ENCODE data around the gene GPS1.

GPS1 gene

DNA sequence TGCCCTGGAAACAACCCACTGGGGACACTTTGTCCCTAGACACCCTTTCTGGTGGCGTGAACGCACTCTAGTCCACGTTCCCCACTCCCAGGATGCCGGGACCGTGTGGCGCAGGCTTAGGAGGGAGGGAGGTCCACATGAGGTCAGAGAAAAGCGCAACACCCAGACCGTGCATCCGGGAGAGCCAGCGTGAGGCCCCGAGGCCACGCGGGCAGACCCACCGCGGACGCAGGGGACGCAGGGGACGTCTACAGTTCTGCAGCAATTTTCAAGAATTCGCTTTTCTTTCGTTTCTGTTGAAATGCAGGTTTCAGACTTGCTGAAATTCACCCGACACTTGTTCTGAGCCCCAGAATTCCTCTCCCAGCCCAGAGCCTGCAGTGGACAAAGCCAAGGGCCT lies 4.8 kb upstream of the GPS1 start:
- DNase-seq, result no peak

DNA sequence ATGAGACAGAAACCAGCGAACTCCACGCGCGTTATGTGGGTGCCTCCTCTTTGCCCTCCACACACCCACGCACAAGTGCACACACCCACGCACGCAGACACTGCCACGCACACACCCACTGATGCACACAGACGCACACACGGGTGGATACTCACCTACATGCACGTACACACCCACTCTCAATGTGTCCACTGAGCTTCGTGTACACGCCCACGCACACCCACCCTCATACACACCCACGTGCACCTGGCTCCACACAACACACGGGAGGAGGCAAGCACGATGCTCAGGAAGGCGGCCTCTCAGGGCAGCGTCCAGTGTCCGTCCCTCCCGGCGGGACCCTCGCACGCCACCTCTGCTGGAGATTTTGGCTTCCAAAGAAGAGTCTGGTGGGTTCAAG lies 4.3 kb upstream of the GPS1 start:
- no peak for DNase-seq

DNA sequence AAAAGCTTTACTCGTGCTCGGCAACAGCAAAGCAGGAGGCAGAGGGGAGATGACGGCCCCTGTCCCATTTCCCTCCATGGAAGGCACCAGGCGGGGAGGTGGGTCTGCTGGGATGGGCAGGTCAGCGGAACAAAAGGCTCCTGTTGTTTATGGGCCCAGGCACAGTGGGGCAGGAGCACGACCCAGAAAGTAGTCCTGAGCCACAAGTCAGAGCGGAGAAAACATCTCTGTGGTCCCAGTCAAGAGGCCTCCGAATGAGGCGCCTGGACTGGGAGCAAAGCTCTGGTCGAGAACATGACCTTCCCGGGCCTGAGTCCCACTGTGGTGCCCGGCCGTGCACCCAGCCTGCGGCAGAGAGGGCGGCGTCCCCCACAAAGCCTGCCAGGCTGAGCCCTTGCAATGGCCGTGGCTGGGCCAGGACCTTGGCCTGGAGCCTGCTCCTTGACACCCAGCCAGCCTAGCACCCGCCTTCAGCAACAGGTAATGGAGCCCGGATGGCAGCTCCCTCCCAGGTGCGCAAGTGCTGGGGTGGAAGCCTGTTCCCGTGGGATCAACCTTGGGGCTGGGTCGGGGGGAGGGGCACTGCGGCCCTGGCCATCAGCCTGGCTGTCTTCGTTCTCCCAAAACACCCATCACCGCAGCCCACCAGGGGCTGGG lies 3.7 kb upstream of the GPS1 start:
- DNase-seq, result no peak

DNA sequence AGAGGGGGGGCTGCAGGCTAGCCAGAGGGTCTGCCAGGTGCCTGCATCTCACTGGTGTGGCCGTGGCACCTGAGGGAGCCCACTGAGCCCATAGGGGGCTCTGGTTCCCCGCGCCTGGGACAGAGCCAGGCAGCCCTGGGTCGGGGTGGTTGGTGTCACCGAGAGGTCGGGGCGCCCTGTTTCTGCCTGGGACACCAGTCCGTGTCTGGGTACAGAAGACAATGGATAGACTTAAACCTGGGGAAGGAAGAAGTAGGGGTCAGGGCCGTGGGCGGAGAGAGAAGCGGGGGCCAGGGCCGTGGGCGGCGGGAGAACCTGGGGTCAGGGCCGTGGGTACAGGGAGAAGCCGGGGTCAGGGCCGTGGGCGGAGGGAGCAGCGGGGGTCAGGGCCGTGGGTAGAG lies 3.1 kb upstream of the GPS1 start:
- DNase-seq, result no peak

DNA sequence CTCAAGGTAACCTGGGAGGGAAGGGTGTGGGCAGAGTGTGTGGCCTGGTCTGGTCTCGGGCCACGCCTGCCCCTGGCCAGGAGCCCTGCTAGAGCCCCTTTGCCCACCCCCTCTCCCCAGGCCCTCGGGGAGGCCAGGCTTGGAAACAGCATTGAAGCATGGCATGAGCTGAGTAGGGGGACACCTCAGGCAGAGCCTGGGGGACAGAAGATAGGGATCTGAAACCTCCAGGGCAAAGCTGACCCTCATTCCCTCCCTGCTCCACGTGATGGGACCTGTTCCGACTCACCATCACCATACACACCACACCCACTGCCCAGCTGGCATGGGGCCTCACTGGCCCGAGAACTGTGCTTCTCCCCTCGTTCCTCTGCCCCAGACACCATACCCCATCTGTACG lies 2.6 kb upstream of the GPS1 start:
- no peak for DNase-seq

DNA sequence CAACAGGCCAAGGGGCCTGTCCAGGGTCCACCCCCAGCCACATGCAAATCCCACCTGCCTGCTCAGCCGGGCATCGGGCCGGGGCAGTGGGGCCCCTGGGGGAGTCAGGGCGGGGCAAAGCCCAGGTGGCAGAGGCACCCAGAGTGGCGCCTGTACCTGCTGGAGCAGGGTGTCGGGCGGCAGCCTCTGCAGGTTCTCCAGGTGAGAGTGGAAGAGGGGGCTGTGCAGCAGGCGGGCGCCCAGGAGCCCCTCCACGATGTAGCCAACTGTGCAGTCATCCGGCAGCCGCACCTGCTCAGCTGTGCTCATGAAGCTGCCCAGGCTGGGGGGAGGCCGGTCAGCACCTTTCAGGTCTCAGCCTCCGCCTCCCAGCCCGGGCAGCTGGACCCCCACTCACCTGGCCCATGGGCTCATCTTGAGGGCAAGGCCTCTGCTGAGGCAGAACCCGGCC lies 2.2 kb upstream of the GPS1 start:
- no peak for DNase-seq

DNA sequence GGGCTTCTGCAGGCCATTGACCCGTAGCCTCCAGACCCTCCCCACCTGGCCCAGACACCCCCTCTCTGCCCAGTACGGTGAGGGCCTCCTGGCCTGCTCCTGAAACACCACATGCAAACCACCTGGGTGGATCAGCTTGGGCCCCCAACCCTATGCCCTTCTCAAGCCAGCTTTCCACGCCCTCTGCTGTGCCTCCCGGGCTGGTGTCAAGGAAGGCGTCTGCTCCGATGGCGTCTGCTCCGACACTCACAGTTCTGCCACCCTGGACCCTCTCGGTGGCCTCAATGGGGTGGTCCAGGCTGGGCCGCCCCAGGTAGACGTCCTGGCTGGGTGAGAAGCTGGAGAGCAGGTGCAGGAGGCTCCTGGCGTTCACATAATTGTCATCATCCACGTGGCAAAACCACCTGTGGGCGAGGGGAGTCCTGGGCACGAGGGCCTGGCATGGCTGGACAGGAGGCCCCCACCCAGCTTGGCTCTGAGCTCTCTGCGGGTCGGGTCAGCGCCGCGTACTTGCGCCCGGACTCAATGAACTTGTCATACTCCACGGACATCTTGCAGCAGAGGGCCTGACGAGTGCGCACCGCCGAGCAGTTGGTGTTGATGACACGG lies 1.4 kb upstream of the GPS1 start:
- peak; percentile 1 for DNase-seq

DNA sequence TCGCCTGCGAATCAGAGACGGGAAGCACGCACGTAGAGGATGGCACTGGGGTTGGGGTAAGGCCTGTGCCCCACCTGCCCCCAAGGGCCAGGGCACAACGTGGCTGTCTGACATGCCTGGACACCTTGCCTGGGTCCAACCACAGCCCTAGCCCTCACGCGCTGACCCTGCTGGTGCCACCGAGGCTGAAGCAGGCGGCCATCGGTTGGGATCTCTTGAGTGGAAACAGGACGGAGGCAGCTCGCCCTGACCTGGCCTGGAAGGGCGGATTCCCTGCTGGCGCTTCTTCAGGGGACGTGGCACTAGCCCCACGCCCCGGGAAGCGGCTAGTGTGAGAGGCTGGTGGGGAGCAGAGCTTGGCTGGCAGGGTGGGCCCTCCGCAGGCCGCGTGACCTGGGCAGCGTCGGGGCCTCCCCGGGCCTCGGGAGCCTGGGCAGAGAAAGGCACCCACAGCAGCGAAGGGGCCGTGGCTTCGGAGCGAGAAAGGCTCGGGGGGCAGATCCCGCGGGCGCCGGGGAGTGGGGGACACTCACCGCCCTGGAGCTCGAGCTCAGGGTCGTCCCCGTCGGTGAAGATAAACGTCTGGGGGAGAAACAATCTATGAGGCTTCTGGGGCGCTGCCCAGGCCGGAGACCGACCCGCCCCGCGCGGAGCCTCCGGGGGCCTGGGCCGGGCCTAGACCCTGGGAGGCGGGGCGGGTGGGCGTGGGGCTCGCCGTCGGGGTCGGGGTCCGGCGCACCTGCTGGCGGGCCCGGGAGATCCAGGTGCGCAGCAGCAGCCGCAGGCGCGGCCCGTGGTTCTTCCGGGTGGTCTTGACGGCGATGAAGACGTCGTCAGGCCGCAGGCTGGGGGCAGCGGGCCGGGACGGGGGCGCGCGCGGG lies 697 bp upstream of the GPS1 start:
- peak; percentile 2 for DNase-seq

DNA sequence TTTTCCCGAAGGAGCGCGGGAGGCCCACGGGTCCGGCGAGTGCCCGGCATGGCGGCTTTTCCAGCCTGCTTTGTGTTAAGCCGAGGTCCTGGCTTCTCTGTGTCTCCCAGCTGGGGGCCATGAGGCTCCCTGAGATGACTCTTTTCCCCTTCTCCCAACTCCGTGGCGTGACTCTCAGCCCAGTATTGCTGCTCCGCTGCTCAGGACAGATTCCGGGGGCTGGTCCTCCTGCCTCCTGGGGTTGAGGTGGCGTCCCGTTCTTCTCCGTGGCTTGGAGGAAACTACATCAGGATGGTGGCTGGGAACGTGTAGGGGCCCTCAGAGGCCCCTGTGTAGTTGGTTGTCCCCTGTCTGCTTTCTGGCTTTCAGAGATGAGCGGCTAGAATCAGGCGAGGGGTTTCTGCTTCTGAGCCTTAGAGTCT lies 951 bp downstream of the GPS1 start:
- no peak for DNase-seq

DNA sequence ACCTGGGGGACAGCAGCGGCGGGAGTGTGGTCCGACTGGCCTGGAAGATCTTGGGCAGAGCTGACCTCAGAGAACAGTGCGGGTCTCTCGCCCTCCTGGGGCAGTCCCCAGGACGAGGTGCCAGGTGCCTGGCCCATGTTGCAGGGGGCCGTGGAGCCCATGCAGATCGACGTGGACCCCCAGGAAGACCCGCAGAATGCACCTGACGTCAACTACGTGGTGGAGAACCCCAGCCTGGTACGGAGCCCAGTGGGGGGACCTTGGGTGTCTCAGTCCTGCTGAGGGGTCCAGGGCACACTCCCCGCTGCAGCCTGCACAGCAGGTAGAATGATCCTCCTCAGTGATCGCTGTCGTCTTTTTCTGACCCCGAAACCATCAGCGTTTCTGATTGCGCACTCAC lies 1.4 kb downstream of the GPS1 start:
- peak; percentile 1 for DNase-seq

DNA sequence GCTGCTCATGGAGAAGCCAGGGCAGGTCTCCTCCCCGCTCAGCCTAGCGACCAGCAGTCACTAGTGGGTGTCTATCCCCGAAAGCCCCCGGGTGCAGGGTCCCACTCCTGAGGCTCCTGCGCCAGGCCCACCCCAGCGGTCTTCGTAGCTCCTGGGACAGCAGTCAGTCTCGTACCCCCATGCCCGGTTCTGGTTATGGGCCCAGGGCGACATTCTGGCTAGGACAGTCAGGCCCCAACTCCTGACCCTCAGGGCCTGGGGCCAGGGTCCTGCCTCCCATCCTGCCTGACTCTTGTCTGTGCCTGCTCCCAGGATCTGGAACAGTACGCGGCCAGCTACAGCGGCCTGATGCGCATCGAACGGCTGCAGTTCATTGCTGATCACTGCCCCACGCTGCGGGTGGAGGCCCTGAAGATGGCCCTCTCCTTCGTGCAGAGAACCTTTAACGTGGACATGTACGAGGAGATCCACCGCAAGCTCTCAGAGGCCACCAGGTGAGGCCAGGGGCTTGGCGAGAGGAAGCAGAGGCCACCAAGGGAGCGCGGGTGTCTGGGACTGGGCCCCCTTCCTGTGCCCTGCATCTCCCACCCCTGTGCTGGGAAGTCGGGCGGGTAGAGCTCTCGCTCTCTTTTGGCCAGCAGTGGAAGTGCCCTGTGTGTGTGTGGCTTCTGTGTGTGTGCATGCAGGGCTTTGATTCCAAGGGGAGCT lies 2.0 kb downstream of the GPS1 start:
- no peak for DNase-seq

DNA sequence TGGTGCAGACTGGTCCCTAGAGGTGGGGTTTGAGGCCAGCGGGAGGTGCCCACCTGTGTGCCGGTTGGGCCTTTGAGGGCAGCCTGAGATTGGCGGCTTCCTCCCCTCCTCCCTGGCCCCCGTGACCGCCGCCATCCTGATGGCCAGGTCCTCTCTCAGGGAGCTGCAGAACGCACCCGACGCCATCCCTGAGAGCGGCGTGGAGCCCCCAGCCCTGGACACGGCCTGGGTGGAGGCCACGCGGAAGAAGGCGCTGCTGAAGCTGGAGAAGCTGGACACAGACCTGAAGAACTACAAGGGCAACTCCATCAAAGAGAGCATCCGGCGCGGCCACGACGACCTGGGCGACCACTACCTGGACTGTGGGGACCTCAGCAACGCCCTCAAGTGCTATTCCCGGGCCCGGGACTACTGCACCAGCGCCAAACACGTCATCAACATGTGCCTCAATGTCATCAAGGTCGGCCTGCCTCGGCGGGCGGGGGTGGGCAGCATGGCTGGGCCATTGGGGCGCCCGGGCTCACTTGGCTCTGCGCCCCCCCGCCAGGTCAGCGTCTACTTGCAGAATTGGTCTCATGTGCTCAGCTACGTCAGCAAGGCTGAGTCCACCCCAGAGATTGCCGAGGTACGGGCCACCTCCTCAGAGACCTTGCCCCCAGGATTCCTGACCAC lies 2.8 kb downstream of the GPS1 start:
- DNase-seq, result peak; percentile 1

DNA sequence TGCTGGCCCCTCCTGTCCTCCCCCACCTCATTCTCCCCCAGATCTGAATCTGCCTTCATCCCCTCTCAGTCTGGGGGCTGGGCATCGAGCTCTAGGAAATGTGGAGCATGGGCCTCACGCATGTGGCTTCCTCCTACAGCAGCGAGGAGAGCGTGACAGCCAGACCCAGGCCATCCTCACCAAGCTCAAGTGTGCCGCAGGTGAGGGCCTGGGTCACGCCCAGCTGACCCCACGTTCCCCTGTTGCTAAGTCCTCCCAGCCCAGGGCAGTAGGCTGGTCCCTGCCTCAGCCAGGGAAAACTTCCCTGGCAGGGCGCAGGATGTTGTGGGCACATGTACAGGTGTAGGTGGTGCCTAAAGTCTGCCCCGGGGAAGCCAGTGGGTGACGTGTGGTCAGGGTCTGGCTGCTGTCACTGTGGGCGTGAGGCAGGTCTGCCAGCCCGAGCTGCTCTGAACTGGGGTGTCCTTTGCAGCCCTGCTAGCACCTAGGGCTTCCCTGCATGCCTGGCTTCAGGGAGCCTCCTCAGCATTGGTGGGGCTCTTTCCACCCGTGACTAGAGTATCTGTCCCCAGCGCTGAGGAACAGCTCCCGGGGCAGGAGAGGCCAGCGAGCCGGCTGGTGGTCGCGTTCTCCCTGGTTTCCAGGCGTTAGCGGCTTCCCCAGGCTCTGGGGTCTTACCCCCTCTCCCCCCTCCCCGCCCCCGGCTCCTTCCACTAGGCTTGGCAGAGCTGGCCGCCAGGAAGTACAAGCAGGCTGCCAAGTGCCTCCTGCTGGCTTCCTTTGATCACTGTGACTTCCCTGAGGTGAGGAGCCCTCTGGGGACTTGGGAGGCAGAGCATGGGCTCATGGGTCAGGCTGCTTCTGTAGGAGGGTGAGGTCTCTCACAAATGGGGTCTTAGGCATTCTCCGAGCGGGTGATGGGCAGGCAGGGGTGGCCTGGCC lies 3.6 kb downstream of the GPS1 start:
- DNase-seq, result no peak

DNA sequence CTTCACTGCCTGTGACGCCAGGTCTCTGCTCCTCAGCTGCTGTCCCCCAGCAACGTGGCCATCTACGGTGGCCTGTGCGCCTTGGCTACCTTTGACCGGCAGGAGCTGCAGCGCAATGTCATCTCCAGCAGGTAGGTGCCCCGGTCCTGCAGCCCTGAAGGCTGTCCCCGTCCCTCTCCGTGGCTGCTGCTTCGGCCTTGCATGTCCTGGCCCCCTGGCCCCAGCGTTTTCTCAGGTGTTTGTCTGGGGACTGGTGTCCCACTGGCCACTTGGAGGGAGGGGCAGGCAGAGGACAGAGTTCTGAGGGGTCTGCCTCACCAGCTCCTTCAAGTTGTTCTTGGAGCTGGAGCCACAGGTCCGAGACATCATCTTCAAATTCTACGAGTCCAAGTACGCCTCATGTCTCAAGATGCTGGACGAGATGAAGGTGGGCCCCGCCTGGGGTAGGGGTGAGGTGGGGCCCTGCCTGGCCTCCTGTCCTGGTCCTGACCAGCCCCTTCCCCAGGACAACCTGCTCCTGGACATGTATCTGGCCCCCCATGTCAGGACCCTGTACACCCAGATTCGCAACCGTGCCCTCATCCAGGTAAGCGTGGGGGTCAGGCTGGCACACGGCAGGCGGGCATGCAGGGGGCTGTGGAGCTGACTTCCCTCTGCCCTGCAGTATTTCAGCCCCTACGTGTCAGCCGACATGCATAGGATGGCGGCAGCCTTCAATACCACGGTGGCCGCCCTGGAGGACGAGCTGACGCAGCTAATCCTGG lies 4.4 kb downstream of the GPS1 start:
- no peak for DNase-seq

DNA sequence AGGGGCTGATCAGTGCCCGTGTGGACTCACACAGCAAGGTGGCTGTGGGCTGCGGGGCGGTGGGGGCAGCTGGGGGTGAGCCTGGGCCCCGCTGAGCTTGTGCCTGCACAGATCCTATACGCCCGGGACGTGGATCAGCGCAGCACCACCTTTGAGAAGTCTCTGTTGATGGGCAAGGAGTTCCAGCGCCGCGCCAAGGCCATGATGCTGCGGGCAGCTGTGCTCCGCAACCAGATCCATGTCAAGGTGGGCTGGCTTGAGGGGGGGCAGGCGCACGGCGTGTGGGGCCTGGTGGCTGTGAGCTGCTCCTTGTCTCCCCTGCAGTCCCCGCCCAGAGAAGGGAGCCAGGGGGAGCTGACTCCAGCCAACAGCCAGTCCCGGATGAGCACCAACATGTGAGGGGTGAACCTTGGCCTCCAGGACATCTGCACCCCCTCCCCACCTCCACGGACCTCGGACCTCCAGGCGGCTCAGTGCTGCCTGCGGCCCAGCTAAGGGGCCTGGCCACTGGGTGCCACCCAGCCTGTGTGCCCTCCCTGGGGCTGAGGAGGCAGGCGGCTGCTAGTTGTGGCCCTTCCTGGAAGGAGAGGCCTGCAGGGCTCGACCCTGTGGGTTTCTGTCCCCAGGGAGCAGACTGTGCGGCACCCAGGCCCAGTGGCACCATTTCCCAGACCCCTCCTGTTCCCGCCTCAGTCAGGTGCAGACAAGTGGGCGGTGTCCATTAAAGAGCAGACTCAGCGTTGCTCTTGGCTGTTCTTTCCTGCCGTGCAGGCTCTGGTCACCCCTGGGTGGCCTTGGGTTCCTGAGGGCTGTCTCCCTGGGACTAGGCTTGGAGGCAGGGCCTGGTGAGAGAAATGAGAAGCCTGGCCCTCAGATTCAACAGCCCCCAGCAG lies 5.3 kb downstream of the GPS1 start:
- DNase-seq, result peak; percentile 1

DNA sequence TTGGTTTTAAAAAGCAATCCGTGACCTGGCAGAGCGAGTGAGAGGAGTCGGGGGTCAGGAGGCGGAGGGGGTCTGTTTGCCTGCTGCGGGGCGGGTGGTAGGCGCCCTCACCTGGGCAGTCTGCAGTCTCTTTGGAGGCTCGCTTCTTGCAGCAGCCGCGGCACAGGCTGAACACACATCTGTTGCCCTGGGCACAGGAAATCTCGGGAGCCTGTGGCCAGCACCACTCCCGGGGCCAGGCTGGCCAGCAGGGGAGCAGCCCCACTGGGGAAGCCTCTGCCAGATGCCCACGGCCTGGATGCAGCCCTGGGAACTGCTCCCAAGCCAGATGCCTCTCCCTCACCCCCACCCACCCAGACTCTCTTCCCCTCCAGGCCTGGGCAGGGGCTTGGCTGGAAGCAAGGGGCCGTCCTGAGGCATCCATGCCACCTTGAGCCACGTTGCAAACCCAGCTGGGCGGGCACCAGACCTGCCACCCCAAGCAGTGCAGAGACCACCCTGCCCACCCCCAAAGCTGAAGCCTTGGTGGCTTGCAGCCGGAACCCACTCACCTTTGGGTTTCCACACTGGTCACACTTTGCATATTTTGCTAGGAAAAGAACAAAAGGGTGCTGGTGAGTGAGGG lies 6.6 kb downstream of the GPS1 start:
- DNase-seq, result no peak

DNA sequence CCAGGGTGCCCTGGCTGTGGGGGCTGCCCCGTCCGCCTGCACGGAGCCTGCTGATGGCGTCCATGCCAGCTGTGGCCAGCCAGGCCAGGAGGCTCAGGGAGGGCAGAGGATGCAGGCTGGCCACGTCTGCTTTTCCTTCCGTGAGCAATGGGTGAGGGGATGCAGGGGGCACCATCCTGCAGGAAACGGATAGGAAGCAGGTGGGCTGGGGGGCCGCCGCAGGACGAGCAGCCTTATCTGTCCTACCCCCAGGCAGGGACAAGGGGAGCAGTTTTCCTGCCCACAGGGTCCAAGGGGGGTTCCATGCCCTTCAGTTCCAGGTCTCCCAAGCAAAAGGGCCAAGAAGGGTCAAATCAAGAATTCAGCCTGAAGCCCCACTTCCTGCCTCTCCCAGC lies 7.2 kb downstream of the GPS1 start:
- no peak for DNase-seq

DNA sequence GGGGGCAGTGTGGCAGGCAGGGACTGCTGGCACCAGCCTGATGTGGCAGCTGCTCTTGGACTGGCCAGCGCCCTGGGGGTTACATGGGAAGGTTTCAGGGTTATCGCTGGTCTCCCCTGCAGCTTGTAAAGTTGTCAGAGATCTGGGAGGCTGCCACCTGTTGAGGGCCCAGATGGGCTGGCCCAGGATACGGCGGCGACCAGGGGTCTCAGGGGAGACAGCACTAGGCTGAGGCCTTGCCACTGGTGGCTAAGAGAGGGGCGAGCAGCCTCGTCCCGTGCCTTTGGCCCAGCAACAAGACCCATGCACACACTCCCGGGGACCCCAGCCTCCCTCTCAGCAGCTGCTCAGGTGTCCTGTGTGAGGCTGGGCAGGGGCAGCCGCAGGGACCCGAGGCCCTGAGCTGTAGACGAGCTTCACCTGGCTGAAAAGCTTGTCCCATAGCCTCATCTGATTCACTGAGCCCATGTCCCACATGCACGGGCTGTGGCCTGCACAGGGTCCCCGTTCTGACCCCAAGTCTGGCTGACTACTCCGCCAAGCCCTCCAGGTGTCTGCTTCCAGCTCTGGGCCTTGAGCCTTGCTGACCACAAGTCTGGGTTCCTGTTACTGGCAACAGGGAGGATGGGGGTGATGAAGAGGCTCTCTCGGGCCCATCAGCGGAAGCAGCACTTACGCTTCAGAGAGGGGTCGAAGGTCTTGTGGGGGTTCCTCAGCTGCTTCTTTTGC lies 7.7 kb downstream of the GPS1 start:
- no peak for DNase-seq

DNA sequence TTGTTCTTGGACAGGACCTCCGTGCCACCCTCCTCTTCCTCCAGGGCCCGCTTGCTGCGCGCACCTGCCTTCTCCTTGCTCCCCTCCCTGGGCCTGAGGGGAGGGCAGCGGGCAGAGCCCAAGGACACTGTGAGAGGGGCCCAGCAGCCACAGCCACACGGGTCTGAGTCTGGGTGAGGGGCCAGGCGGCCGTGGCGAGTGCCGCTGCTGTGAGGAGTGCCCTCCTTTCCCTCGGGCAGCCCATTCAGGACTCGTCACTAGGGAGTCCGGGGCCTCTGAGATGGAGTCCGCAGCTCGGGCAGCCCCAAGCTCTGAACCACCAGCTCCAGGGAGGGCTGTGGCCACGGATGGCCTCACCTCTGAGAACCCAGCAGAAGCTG lies 8.3 kb downstream of the GPS1 start:
- DNase-seq, result no peak

Data from effector CD4-positive, alpha-beta T cell (primary cell).